GM12872 (cell line): ENCODE data around the gene NDE1.

Experiments
- CTCF ChIP-seq: IDR thresholded peaks from 3 replicates; pipeline ENCODE4 v1.5.1; 2011; ENCODE audit warnings: low read depth, mild to moderate bottlenecking, low read length, moderate library complexity; ENCODE audit not compliant: insufficient read depth

The NDE1 gene

GRCh38 chr16:15732416-15732815 is 82.4 kb downstream of the NDE1 start:
- TF ChIP-seq CTCF = no peak

DNA sequence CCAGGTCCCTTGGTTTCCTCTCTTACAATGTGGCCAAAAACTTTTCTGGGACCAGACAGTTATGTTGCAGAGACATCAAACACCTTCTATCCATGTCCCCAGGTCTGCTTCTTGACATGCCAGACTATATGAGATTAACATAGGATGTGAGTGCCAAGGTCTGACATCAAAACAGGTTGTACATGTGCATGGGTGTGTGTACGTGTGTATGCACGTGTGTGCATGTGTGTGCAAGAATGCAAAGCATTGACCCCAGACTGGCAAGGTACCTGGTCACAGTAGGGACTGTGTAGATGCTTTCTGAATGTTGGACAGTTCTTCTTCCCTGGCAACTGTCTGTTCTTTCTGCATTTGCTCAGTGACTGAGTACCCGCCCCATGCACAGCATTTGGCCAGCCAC is 85.6 kb downstream of the NDE1 start:
- no peak for TF ChIP-seq CTCF

GRCh38 chr16:15736529-15736928 is 86.5 kb downstream of the NDE1 start:
- no peak for TF ChIP-seq CTCF

- TF ChIP-seq CTCF = no peak
These were observed 87.1 kb downstream of the NDE1 start for GRCh38 chr16:15737140-15737644.

DNA sequence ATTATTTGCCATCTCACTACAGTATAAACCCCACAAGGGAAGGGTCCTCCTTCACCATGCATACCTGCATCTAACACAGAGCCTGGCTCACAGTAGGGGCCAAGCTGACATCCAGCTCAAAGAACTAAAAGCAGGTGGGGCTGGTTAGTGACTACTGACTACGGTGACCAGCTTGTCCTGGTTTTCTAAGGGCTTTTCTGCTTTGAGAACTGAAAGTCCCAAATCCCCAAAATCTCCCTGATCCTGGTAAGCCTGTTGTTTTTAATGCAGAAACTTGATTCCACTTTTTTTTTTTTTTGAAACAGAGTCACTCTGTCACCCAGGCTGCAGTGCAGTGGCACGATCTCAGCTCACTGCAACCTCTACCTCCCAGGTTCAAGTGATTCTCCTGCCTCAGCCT is 89.4 kb downstream of the NDE1 start:
- TF ChIP-seq CTCF = no peak

- no peak for TF ChIP-seq CTCF
These were observed 89.9 kb downstream of the NDE1 start for GRCh38 chr16:15739950-15740349.

GRCh38 chr16:15741207-15741871 is 91.3 kb downstream of the NDE1 start:
- no peak for TF ChIP-seq CTCF
